Measurements from ENCODE around the gene CROT. TPM values are rescaled to one million over a fixed set of nuclear protein-coding genes. Genes with fewer than 3 reads are reported as not detected.

The CROT gene
- polyA plus RNA-seq, 1 experiment, result 48.3 TPM

- POLR2A ChIA-PET, result interaction anchor here (0.7 kb wide), 1 partner anchor 31 kb away, joined by 3 read pairs; no protein-coding TSS in a partner anchor
- DNase-seq (ENCODE audit: low read depth, low spot score), result no peak
- Histone ChIP-seq H3K27me3 (ENCODE audit: control insufficient read depth, insufficient read depth, low read length) (no peaks in the 10 kb centered on the region), H3K4me3 (ENCODE audit: low read depth, low read length) (no peak overlapping the region; the same call in 1 of the 2 replicates), H3K27ac (ENCODE audit: low read depth, low read length) (no peak overlapping the region), H3K9me3 (ENCODE audit: control insufficient read depth, insufficient read depth, low read length) (no peaks in the 10 kb centered on the region)
- no peak for TF ChIP-seq CTCF (IDR thresholded peaks at IDR 0.05; ENCODE audit: low read depth, low read length)
- CTCF ChIA-PET, result interaction anchor here (1.4 to 3.3 kb wide), 3 partner anchors 35 to 70 kb away, joined by 3 to 13 read pairs (median 4); no protein-coding TSS in a partner anchor
Measured at GRCh38 chr7:87347664-87348063, 2.2 kb downstream of the CROT start.

GRCh38 chr7:87354749-87355148, 9.3 kb downstream of the CROT start:
- H3K4me3 ChIP-seq (ENCODE audit: low read depth, low read length), result no peak overlapping the region
- TF ChIP-seq CTCF (IDR thresholded peaks at IDR 0.05; ENCODE audit: low read depth, low read length), result no peak
- H3K27ac ChIP-seq (ENCODE audit: low read depth, low read length), result no peak overlapping the region
- CTCF ChIA-PET, result interaction anchor here (0.7 to 1.1 kb wide), 2 partner anchors 42 to 64 kb away, joined by 3 read pairs; no protein-coding TSS in a partner anchor
- peaks cover 13% of the 10 kb centered on the region for H3K9me3 ChIP-seq (ENCODE audit: control insufficient read depth, insufficient read depth, low read length)
- H3K27me3 ChIP-seq (ENCODE audit: control insufficient read depth, insufficient read depth, low read length), result no peaks in the 10 kb centered on the region
- DNase-seq (ENCODE audit: low read depth, low spot score), result no peak
- POLR2A ChIA-PET, result no interaction called here

- no peak for TF ChIP-seq CTCF (IDR thresholded peaks at IDR 0.05; ENCODE audit: low read depth, low read length)
- H3K4me3 ChIP-seq (ENCODE audit: low read depth, low read length), result no peak overlapping the region
Measured at GRCh38 chr7:87356448-87356847, 11.0 kb downstream of the CROT start.

GRCh38 chr7:87359366-87359765, 13.9 kb downstream of the CROT start:
- H3K27me3 ChIP-seq (ENCODE audit: control insufficient read depth, insufficient read depth, low read length), result no peaks in the 10 kb centered on the region
- TF ChIP-seq CTCF (IDR thresholded peaks at IDR 0.05; ENCODE audit: low read depth, low read length), result no peak
- ChIA-PET POLR2A (no interaction called here), CTCF (interaction anchor here (1.7 kb wide), 2 partner anchors 13 to 47 kb away, joined by 4 to 5 read pairs; no protein-coding TSS in a partner anchor)
- DNase-seq (ENCODE audit: low read depth, low spot score), result no peak
- no peak overlapping the region for H3K4me3 ChIP-seq (ENCODE audit: low read depth, low read length)
- peaks cover 5% of the 10 kb centered on the region for H3K9me3 ChIP-seq (ENCODE audit: control insufficient read depth, insufficient read depth, low read length)
- H3K27ac ChIP-seq (ENCODE audit: low read depth, low read length), result no peak overlapping the region

More at GRCh38 chr7:87356448-87356847, 11.0 kb downstream of the CROT start:
- ChIA-PET POLR2A (no interaction called here), CTCF (no interaction called here)
- no peak overlapping the region for H3K27ac ChIP-seq (ENCODE audit: low read depth, low read length)
- H3K27me3 ChIP-seq (ENCODE audit: control insufficient read depth, insufficient read depth, low read length), result no peaks in the 10 kb centered on the region
- DNase-seq (ENCODE audit: low read depth, low spot score), result no peak
- H3K9me3 ChIP-seq (ENCODE audit: control insufficient read depth, insufficient read depth, low read length), result peaks cover 13% of the 10 kb centered on the region

- no peaks in the 10 kb centered on the region for H3K9me3 ChIP-seq (ENCODE audit: control insufficient read depth, insufficient read depth, low read length)
- H3K27ac ChIP-seq (ENCODE audit: low read depth, low read length), result no peak overlapping the region
- ChIA-PET CTCF (interaction anchor here (0.7 to 1.4 kb wide), 2 partner anchors 54 to 527 kb away, joined by 3 to 6 read pairs; no protein-coding TSS in a partner anchor), POLR2A (no interaction called here)
- no peak for DNase-seq (ENCODE audit: low read depth, low spot score)
- no peak overlapping the region for H3K4me3 ChIP-seq (ENCODE audit: low read depth, low read length)
- TF ChIP-seq CTCF (IDR thresholded peaks at IDR 0.05; ENCODE audit: low read depth, low read length), result no peak
- no peaks in the 10 kb centered on the region for H3K27me3 ChIP-seq (ENCODE audit: control insufficient read depth, insufficient read depth, low read length)
Measured at GRCh38 chr7:87361320-87361719, 15.9 kb downstream of the CROT start.
